Glomerular visceral epithelial cell (primary cell): Measurements from ENCODE around the gene RELL2.

Source experiments
- DNase-seq: peaks from one replicate; pipeline ENCODE4 v3.0.0-alpha.2; 2016; ENCODE audit errors: extremely low spot score

Gene RELL2

GRCh38 chr5:141677415-141677814, 40.6 kb downstream of the RELL2 start:
- no peak for DNase-seq

- DNase-seq, result no peak
These were observed 43.4 kb downstream of the RELL2 start for GRCh38 chr5:141680178-141680577.

- DNase-seq, result peak; percentile 48
These were observed 44.0 kb downstream of the RELL2 start for GRCh38 chr5:141680751-141681201.

- DNase-seq, result no peak
These were observed 44.5 kb downstream of the RELL2 start for GRCh38 chr5:141681295-141681694.

GRCh38 chr5:141681695-141682641, 45.2 kb downstream of the RELL2 start, which contains the start of gene ARAP3:
Gene ARAP3 (minus strand): TSS chr5:141682230. CDS start chr5:141680486, 1,744 bp downstream.
- DNase-seq, result peak; percentile 79

- no peak for DNase-seq
These were observed 46.9 kb downstream of the RELL2 start for GRCh38 chr5:141683596-141684141.

GRCh38 chr5:141685591-141685990, 48.8 kb downstream of the RELL2 start:
- no peak for DNase-seq

GRCh38 chr5:141686648-141687416, 50.0 kb downstream of the RELL2 start:
- DNase-seq, result no peak
